ENCODE results near the gene SLAMF9. TPM values are rescaled to one million over a fixed set of nuclear protein-coding genes. Genes with fewer than 3 reads are reported as not detected.

The SLAMF9 gene
- total RNA-seq, 4 donors from 2014 or later, result 0.66 to 16.5 (median 3.6) TPM; not detected in 1

DNA sequence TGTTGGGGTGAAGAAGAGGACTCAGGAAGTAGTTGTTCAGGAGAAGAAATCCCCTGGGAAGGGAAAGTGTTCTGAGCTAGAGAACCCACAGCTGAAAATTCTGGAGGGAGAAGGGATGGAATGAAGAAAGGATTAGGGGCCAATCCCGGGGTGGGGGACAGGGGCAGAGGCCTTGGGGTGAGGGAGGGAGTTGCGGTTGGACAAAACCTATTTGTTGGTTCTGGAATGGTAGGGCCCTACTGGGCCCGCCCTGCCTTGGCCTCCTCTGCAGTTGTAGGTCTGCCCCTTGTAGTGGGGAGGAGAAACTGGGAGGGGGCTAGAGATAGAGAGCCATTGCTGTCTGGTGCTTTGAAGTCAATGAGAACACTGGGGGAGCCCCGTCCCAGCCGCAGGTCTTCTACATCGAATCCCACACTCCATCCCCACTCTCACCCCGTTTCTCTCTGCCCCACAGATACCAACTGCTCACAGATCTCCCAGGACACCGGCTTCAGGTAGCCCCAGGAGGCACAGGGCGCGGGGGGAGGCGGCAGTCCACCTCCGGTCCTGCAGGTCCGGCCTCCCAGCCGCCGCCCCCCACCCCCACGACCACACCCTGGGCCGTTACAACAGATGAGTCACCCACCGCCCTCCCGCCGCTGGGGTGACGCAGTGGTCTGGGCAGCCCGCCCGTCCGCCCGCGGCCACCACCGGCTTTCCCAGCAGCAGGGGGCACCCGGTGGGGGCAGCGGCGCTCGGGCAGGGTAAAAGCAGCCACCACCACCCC lies 29.8 kb downstream of the SLAMF9 start:
- TF ChIP-seq, protein P1, sequence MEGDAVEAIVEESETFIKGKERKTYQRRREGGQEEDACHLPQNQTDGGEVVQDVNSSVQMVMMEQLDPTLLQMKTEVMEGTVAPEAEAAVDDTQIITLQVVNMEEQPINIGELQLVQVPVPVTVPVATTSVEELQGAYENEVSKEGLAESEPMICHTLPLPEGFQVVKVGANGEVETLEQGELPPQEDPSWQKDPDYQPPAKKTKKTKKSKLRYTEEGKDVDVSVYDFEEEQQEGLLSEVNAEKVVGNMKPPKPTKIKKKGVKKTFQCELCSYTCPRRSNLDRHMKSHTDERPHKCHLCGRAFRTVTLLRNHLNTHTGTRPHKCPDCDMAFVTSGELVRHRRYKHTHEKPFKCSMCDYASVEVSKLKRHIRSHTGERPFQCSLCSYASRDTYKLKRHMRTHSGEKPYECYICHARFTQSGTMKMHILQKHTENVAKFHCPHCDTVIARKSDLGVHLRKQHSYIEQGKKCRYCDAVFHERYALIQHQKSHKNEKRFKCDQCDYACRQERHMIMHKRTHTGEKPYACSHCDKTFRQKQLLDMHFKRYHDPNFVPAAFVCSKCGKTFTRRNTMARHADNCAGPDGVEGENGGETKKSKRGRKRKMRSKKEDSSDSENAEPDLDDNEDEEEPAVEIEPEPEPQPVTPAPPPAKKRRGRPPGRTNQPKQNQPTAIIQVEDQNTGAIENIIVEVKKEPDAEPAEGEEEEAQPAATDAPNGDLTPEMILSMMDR (IDR thresholded peaks at IDR 0.05; ENCODE audit: low read depth), result no peak

DNA sequence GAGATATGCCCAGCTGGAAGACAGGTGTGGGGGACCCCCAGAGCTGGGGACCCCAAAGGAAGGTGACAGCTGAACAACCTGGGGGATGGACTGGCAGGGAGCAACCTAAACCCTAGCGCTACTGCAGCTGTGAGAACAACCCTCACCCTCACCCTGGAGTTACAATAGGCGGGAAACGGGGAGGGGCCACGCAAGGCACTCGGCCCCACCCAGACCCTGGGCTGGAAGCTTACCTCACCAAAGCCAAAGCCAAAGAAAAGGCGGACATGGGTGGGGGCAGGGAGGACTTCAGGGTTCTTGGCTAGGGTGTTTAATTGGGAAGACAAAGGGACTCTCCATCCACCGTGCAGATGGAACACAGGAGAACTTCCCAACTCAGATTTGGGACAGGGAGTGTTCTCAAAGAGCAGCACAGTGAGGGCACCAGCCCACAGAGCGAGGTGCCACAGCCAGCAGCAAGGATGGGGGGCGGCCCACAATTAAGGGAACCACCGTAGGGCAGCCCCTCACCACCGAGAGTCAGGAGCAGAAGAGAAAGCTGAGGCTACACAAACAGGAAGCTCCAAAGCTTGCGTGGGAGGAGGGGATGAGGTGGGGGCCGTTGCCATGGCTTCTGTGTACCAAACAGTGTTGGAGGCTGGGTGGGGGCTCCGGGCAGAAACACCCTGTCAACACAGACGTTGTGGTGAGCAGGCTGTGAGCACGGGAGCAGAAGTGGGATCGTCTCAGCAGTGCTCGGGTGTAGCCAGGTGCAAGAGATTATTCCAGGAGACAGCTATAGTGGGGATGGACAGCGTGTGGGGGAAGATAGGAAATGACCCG lies 30.6 kb downstream of the SLAMF9 start:
- TF ChIP-seq, protein P1 (IDR thresholded peaks at IDR 0.05; ENCODE audit: low read depth), result no peak

DNA sequence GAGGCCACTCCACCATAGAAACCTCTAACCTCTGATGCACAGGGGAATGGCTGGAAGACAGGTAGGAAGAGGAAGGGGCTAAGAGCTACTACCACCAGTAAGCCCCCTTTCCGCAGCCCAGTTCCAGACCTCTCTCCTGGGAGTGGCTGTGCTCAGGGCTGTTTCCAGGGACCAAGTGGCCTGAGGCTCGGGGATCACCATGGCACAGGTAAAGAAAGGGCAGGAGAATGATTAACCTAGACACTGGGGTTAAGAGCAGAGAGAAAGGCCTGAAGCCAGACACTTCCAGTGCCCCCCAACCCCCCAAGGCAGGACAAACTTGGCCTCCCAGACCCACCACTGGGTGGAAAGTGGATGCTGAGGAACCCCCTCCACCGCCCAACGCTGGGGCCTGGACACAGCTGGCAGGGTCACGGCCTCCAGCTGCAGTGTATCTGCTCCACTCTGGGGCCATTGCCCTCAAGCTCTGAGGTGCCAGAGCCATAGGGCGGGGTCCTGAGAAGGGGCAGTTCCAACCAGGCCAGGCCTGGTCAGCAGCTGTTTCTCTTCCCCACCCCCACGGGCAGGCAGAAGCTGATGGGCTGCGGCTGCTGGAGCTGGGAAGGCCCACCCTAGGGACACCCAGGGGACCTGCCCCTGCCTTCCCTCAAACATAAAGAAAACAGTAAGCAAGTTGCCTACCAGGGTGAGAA lies 31.4 kb downstream of the SLAMF9 start:
- TF ChIP-seq, protein P1 (IDR thresholded peaks at IDR 0.05; ENCODE audit: low read depth), result no peak

DNA sequence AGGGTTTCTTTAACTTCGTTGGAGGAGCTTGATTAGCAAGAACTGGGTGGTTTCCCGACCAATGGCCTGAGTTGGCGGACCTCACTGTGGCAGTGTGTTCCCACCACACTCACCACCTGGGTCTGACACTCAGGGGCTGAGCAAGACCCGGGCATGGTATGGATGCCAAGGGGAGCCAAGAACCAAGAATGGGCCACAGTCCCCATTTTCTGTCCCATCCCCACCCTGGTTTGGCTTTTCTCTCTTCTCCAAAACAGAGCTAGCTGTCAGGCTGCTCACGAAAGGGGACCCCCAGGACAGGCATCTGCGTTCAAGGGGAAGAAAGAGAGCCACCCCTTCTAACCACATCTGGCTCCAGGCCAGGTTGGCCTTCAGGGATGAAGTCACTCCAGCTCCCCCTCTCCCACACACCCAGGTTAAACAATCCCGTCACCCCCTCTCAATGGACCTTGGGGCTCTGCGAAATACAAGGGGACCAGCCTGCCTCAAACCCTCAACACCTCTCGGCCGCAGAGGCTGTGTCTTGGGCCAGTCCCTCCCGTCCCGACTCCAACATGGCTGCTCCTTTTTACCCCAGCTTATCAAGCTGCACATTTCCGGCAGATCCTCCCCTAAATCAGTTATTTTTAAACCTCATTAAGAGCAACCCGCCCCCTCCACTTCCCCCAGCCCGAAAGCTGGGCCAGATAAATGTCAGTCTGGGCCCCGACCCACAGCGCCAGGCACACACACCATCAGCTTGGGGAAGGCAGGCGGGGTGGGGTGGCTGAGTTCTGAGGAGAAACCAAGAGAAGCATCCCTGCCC lies 32.1 kb downstream of the SLAMF9 start:
- TF ChIP-seq, protein P1 (IDR thresholded peaks at IDR 0.05; ENCODE audit: low read depth), result no peak

DNA sequence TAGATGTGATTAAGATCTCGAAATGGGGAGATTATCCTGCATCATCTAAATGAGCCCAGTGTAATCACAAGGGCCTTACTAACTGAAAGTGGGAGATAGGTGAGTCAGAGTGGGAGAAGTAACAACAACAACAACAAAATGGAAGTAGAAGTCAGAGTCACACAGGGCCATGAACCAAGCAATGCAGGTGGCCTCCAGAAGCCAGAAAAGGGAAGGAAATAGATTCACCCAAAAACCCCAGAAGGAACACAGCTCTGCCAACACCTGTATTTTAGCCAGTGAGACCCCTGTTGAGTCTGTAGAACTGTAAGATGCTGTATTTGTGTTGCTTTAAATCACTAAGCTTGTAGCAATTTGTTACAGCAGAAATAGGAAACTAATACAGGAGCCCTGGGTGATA lies 32.8 kb downstream of the SLAMF9 start:
- TF ChIP-seq, protein P1 (IDR thresholded peaks at IDR 0.05; ENCODE audit: low read depth), result no peak

DNA sequence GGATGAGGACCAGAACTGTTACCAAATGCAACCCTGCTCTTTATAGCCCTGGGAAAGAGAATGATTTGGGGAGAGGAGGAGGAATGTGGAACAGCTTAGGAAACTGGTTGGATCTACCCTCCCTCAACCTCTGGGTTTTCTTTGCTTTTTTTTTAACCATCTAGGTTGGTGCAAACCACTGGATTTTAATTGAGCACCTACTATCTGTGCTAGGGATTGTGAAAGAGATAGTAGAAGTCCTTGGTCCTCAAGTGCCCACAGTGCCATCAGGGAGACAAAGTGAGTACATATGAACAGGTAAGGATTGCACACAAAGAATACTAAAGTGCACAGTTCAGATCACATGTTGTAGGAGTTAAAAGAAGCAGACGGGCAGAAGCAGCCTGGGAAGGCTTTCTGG lies 33.4 kb downstream of the SLAMF9 start:
- TF ChIP-seq, protein P1 (IDR thresholded peaks at IDR 0.05; ENCODE audit: low read depth), result no peak
